OCI-LY3 (cell line): ENCODE data around the gene ANKDD1B.
"Not testable (repeated sequence)": the region's sequence is repeated elsewhere in the genome, so short reads cannot be mapped to it uniquely, and the experiment has no call there.

ENCODE experiments used
- H2AFZ ChIP-seq: fragments of 200-600, 300-600 bp; shearing (Covaris generic); 2 replicates; pipeline ENCODE4 v1.6.0; 2014; ENCODE audit warnings: antibody characterized with exemption, low read depth, low read length
- H3K27ac ChIP-seq: fragments of 200-600, 300-600 bp; sonication (generic); 2 replicates; pipeline ENCODE4 v1.5.1; 2014; ENCODE audit warnings: mild to moderate bottlenecking, low read length, moderate library complexity, mixed read lengths
- H3K27me3 ChIP-seq: fragments of 200-600, 300-600 bp; sonication (generic); 2 replicates; pipeline ENCODE4 v1.6.1; 2014; ENCODE audit warnings: low read depth, low read length, mixed read lengths
- H3K36me3 ChIP-seq: fragments of 200-600, 300-600 bp; sonication (generic); replicated peaks from 2 replicates; pipeline ENCODE3; 2014; ENCODE audit warnings: low read depth, low read length, mixed read lengths
- H3K4me1 ChIP-seq: fragments of 300-600, 200-600 bp; sonication (generic); 2 replicates; pipeline ENCODE4 v1.6.1; 2014; ENCODE audit warnings: low read length, mixed read lengths
- H3K4me2 ChIP-seq: fragments of 200-600, 300-600 bp; sonication (generic); 2 replicates; pipeline ENCODE4 v1.6.1; 2014; ENCODE audit warnings: low read length, mixed read lengths
- H3K4me3 ChIP-seq: fragments of 300-600, 200-600 bp; sonication (generic); 2 replicates; pipeline ENCODE4 v1.5.1; 2014; ENCODE audit warnings: antibody characterized with exemption, mild to moderate bottlenecking, low read length, moderate library complexity
- H3K79me2 ChIP-seq: fragments of 300-600, 200-600 bp; shearing (Covaris generic); 2 replicates; pipeline ENCODE4 v1.6.1; 2014; ENCODE audit warnings: mild to moderate bottlenecking, low read length, mixed read lengths
- H3K9ac ChIP-seq: fragments of 300-600, 200-600 bp; shearing (Covaris generic); 2 replicates; pipeline ENCODE4 v1.6.0; 2014; ENCODE audit warnings: mild to moderate bottlenecking, low read length, moderate library complexity
- H3K9me3 ChIP-seq: fragments of 200-600, 300-600 bp; shearing (Covaris generic); 2 replicates; pipeline ENCODE4 v1.6.1; 2014; ENCODE audit warnings: low read length, mixed read lengths; ENCODE audit not compliant: insufficient read depth
- H4K20me1 ChIP-seq: fragments of 200-600, 300-600 bp; sonication (generic); 2 replicates; pipeline ENCODE4 v1.6.1; 2016; ENCODE audit warnings: low read length, mixed read lengths; ENCODE audit not compliant: insufficient read depth
- CTCF ChIP-seq: fragments of 200-600, 300-600 bp; sonication (generic); IDR thresholded peaks from 2 replicates; pipeline ENCODE4 v1.5.1; 2014; ENCODE audit warnings: antibody characterized with exemption, low read length, low read depth
- EZH2phosphoT487 ChIP-seq: fragments of 200-600 bp; shearing (Covaris generic); IDR thresholded peaks from 2 replicates; pipeline ENCODE4 v1.6.1; 2018; ENCODE audit warnings: antibody characterized with exemption, mixed run types, low read depth

ANKDD1B gene

GRCh38 chr5:75568202-75568601 is 43.1 kb upstream of the ANKDD1B start:
- Histone ChIP-seq H3K4me1 (peaks cover 41% of the 10 kb centered on the region), H3K79me2 (peaks cover 7% of the 10 kb centered on the region; the same call in 1 of the 2 replicates), H2AFZ (no peak overlapping the region), H3K36me3 (peaks cover 8% of the 10 kb centered on the region), H3K4me2 (peak overlapping the region; percentile 83), H3K9ac (no peak overlapping the region), H3K9me3 (no peaks in the 10 kb centered on the region), H3K27ac (peak overlapping the region; percentile 82), H3K4me3 (peak overlapping the region; percentile 20), H3K27me3 (no peaks in the 10 kb centered on the region), H4K20me1 (no peaks in the 10 kb centered on the region)
- TF ChIP-seq EZH2phosphoT487, result no peak
- TF ChIP-seq CTCF, result no peak

- Histone ChIP-seq H3K4me1 (peaks cover 58% of the 10 kb centered on the region), H3K27me3 (no peaks in the 10 kb centered on the region), H3K27ac (no peak overlapping the region; the same call in 1 of the 2 replicates), H3K79me2 (peaks cover 7% of the 10 kb centered on the region; the same call in 1 of the 2 replicates), H3K9ac (no peak overlapping the region), H2AFZ (no peak overlapping the region), H4K20me1 (no peaks in the 10 kb centered on the region), H3K9me3 (no peaks in the 10 kb centered on the region), H3K36me3 (peaks cover 3% of the 10 kb centered on the region), H3K4me2 (peak overlapping the region; percentile 36), H3K4me3 (no peak overlapping the region)
- TF ChIP-seq EZH2phosphoT487, result no peak
- no peak for TF ChIP-seq CTCF
These were observed 39.7 kb upstream of the ANKDD1B start for GRCh38 chr5:75571547-75571946.

GRCh38 chr5:75574791-75575190 is 36.5 kb upstream of the ANKDD1B start:
- Histone ChIP-seq H3K36me3 (peaks cover 11% of the 10 kb centered on the region), H3K4me2 (peak overlapping the region; percentile 80), H3K27me3 (no peaks in the 10 kb centered on the region), H3K9me3 (no peaks in the 10 kb centered on the region), H3K4me1 (peaks cover 38% of the 10 kb centered on the region), H3K79me2 (no peaks in the 10 kb centered on the region), H4K20me1 (no peaks in the 10 kb centered on the region), H3K9ac (peak overlapping the region; percentile 53), H3K4me3 (peak overlapping the region; percentile 61), H2AFZ (no peak overlapping the region), H3K27ac (peak overlapping the region; percentile 83)
- TF ChIP-seq EZH2phosphoT487 (no peak), CTCF (no peak)

GRCh38 chr5:75578280-75578679 is 33.0 kb upstream of the ANKDD1B start:
- not testable (repeated sequence) for H3K4me3 ChIP-seq, H3K36me3 ChIP-seq, H3K4me2 ChIP-seq, H3K27ac ChIP-seq, H3K79me2 ChIP-seq, H3K9ac ChIP-seq, H3K27me3 ChIP-seq, H2AFZ ChIP-seq, H4K20me1 ChIP-seq, H3K9me3 ChIP-seq
- peaks cover 25% of the 10 kb centered on the region for H3K4me1 ChIP-seq

GRCh38 chr5:75584641-75585040 is 26.6 kb upstream of the ANKDD1B start:
- Histone ChIP-seq H3K4me3 (no peak overlapping the region), H3K36me3 (no peaks in the 10 kb centered on the region), H2AFZ (no peak overlapping the region)

More at GRCh38 chr5:75584641-75585040, 26.6 kb upstream of the ANKDD1B start:
- Histone ChIP-seq H4K20me1 (no peaks in the 10 kb centered on the region), H3K9me3 (no peaks in the 10 kb centered on the region), H3K27me3 (no peaks in the 10 kb centered on the region), H3K9ac (no peak overlapping the region), H3K79me2 (no peaks in the 10 kb centered on the region), H3K27ac (no peak overlapping the region), H3K4me2 (no peak overlapping the region), H3K4me1 (no peaks in the 10 kb centered on the region)
- TF ChIP-seq EZH2phosphoT487 (no peak), CTCF (peak; percentile 50)
